ENCODE data around the gene ASXL2.
"Not testable (repeated sequence)": the region's sequence is repeated elsewhere in the genome, so short reads cannot be mapped to it uniquely, and the experiment has no call there.

The ASXL2 gene

DNA sequence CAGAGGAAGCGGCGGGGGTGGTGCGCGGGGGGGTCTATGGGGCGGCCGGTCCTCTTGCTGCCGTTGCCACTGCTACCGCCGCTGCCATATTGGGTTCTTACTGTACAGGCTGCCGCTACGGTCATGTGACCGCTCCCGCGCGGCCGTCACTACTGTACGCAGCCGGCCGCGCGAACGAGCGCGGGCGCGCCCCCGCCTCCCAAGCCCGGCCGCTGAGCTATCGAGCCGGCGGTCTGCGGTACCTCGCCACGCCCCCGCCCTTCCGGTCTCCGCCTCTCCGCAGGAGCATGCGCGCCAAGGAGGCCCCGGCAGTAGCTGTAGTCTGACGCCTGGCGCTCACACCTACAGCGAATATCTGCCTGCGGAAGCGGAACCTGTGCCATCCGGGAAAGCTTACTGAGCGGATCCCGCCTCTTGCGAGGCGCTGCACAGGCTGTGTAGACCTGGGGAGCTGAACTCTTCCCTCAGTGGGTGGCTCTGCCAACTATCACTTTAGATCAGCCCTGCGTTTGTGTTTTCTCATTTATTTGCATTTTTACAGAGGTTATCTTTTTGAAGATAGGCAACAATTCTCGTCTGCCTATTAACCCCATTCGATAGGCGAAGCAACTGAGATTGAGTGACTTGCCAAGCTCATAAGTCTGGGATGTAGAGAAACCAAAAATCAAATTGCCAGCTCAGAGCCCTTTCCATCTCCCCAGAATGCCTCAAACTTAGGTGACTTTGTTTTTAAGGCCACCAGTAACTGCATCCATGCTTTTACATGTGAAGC, at the start of gene ASXL2:
TSS of gene ASXL2 (minus strand) at position 127 of the 772 bp plus-strand sequence. CDS start 265 bp downstream, outside the sequence.
- DNase-seq = peak; percentile 91

GRCh38 chr2:25926984-25927756, 48.9 kb upstream of the ASXL2 start:
- DNase-seq = no peak

DNA sequence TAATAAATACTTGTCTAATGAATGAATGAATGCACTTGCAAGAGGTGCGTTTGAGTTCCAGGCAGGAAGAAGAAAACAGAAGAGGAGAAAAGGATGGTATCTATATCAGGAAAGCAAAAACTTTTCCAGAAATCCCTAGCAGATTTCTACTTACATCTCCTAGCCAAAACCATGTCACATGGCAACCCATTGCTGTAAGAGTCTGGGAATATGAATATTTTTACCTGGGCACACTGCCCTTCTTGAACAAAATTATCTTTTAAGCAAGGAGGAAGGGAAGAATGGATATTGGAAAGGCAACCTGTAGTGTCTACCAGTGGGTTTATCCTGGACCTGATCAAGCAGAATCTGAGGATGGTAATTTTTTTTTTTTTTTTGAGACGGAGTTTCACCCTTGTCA, 44.2 kb upstream of the ASXL2 start:
- DNase-seq = no peak

DNA sequence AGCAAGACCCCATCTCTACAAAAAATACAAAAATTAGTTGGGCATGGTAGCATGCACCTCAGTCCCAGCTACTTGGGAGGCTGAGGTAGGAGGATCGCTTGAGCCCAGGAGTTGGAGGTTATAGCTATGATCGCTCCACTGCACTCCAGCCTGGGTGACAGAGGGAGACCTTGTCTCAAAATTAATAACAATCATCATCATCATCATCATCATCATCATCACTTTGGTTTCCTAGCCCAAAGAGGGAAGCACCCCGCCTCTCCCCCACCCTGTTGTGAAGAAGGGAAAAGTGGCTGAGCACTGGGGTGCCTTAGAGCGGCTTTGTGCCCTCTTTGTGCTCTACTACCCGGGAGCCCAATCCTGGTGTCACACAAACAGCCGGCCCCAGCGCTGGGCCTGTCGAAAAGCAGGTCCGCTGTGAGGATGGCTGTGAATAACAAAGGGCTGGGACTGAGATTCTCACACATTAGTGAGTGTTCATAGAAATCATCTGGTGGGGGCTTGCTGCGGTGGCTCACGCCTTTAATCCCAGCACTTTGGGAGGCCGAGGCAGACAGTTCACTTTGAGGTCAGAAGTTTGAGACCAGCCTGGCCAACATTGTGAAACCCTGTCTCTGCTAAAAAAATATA, 42.6 kb upstream of the ASXL2 start:
- DNase-seq = no peak

- no peak for DNase-seq
These were observed 42.0 kb upstream of the ASXL2 start for GRCh38 chr2:25920336-25920735.

GRCh38 chr2:25917832-25918231, 39.5 kb upstream of the ASXL2 start:
- no peak for DNase-seq

GRCh38 chr2:25917411-25917810, 39.1 kb upstream of the ASXL2 start:
- DNase-seq = not testable (repeated sequence)

- not testable (repeated sequence) for DNase-seq
These were observed 37.9 kb upstream of the ASXL2 start for GRCh38 chr2:25915944-25916772.

GRCh38 chr2:25915411-25915810, 37.1 kb upstream of the ASXL2 start:
- not testable (repeated sequence) for DNase-seq

GRCh38 chr2:25913696-25913973, 35.3 kb upstream of the ASXL2 start:
- not testable (repeated sequence) for DNase-seq

DNA sequence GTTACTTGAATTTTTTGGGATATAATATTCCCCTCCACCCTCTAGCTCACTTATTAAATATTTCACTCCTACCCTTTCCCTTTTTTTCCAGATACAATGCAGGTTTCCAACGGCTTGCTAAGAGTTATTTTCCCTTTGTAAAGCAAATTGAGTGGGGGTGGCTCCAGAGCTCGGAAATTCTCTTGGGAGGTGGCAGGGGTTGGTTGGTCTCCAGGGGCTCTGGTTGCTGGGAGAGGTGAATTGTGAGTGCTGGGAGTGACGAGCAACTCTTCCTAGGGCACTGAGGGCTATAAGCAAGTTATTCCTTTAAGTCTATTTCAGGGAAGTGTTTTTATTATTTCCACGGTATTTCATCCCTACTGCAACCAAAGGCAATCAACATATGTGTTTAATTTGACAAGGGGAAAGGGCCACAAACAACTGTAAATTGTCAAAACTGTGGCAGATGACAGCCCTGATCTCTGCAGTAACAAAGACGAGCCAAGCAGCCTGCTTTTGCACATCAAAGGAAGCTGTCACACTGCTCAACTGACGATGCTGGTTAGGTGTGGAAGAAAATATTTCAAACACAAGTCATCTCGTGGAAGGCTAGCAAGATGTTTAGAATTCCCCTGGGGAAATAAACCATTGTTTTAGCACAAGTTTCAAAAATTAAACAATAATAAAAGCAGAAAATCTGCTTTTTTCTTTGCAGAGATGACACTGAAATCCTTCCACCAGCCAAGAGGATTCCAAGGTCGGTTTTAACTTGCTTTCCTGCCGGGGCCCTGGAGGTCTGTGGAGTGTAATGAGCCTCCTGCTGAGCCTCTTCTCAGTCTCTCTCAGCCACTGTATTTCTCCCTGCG, 34.8 kb upstream of the ASXL2 start:
- no peak for DNase-seq

DNA sequence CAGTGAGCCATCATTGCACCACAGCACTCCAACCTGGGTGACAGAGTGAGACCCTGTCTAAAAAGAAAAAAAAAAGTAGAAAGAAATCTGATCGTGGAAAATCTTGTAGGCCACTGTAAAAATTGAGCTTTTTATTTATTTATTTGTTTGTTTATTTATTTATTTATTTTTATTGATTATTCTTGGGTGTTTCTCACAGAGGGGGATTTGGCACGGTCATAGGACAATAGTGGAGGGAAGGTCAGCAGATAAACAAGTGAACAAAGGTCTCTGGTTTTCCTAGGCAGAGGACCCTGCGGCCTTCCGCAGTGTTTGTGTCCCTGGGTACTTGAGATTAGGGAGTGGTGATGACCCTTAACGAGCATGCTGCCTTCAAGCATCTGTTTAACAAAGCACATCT, 31.3 kb upstream of the ASXL2 start:
- not testable (repeated sequence) for DNase-seq

DNA sequence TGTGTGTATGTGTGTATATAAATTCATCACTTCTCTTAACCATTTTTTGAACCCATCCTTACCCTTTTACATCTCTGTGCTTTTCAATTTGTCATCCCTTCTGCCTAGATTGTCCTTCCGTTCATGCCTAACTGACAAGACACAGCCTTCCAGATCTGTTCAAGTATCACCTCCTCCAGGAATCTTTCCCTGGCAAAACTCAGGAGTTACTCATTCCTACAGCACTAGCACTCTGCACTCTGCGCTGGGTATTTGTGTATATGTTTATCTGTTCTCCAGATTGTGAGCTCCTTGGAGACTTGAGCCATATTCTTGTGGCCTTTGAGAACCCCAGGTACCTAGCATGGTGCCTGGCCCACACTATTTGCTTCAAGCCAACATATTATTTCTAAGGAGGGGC, 26.8 kb upstream of the ASXL2 start:
- no peak for DNase-seq

GRCh38 chr2:25903216-25903776, 25.0 kb upstream of the ASXL2 start:
- no peak for DNase-seq

- DNase-seq = no peak
These were observed 21.2 kb upstream of the ASXL2 start for GRCh38 chr2:25899404-25899970.

- DNase-seq = no peak
These were observed 19.2 kb upstream of the ASXL2 start for GRCh38 chr2:25897506-25897905.

DNA sequence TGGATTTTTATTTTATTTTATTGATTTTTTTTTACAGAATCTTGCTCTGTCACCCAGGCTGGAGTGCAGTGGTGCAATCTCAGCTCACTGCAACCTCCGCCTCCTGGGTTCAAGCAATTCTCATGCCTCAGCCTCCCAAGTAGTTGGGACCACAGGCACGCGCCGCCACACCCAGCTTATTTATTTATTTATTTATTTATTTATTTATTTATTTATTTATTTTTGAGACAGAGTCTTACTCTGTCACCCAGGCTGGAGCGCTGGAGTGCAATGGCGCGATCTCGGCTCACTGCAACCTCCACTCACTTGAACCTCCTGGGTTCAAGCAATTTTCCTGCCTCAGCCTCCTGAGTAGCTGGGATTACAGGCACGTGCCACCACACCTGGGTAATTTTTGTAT, 18.0 kb upstream of the ASXL2 start:
- not testable (repeated sequence) for DNase-seq

GRCh38 chr2:25895610-25896009, 17.3 kb upstream of the ASXL2 start:
- no peak for DNase-seq

DNA sequence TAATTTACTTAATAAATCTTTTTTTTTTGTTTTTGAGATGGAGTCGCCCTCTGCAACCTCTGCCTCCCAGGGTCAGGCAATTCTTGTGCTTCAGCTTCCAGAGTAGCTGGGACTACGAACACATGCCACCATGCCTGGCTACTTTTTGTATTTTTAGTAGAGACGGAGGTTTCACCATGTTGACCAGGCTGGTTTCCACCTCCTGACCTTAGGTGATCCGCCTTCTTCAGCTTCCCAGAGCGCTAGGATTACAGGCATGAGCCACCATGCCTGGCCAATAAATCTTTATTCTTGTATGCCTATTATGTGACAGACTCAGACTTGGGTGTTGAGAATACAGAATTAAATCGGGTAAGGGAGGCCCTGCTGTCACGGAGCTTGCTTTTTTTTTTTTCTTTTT, 16.7 kb upstream of the ASXL2 start:
- DNase-seq = no peak

GRCh38 chr2:25894135-25894830, 16.0 kb upstream of the ASXL2 start:
- no peak for DNase-seq

DNA sequence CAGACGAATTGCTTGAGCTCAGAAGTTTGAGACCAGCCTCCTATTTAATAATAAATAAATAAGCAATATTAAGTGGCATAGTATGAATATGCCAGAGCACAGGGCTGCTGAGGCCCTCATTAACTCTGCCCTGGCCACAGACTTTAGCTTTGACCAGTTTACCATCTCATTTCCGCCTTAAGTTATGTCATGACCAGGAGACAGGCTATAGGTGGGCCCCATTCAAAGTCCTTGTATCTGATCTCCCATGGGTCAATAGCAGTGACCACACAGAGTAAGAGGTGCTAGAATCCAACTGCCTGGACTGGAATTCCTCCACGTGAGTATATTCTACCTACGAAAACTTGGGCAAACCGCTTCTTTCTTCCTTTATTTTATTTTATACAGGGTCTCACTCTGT, 13.4 kb upstream of the ASXL2 start:
- no peak for DNase-seq
